Neuron (in vitro differentiated cells): ENCODE results near the gene ZNF106.

Experiments
- H2AFZ ChIP-seq: one replicate; pipeline ENCODE4 v1.6.1; 2013; ENCODE audit warnings: low read depth, mild to moderate bottlenecking, inconsistent platforms, low read length, moderate library complexity
- H3K27me3 ChIP-seq: one replicate; pipeline ENCODE4 v1.6.1; 2013; ENCODE audit warnings: low read length; ENCODE audit not compliant: insufficient read depth
- H3K36me3 ChIP-seq: one replicate; pipeline ENCODE4 v1.6.1; 2013; ENCODE audit warnings: low read length; ENCODE audit not compliant: insufficient read depth
- H3K4me1 ChIP-seq: one replicate; pipeline ENCODE4 v1.6.1; 2013; ENCODE audit warnings: low read length; ENCODE audit not compliant: insufficient read depth
- H3K4me3 ChIP-seq: 2 replicates; pipeline ENCODE4 v1.5.1; 2013; ENCODE audit warnings: mild to moderate bottlenecking, low read length, moderate library complexity
- H3K9me3 ChIP-seq: one replicate; pipeline ENCODE4 v1.6.1; 2013; ENCODE audit warnings: low read length

Gene ZNF106

GRCh38 chr15:42490671-42491538, at the start of gene ZNF106:
ZNF106 (minus strand) TSS chr15:42491141; CDS start chr15:42472289, 18,852 bp downstream.
- Histone ChIP-seq H3K4me3 (peak within 1 kb of the TSS; percentile 90), H3K27me3 (no peaks in the 10 kb centered on the region), H3K9me3 (no peaks in the 10 kb centered on the region)

DNA sequence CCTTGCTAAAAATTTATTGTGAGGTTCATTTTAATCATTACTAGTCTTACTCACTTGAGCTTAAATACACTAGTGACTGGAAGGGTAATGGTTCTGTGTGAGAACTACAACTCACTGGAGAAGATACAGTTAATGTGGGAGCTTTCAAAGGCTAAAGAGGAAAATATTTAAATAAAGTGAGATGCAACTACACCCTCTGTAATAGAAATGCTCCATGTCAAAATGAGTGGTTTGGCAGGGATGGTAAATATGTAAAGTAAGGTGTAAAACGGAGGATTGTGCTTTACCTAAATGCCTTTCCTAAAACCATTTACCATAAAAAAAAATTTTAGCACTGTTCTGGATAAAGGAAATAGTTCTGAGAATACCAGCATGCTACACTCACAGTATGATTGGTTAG, 42.3 kb upstream of the ZNF106 start:
- Histone ChIP-seq H3K36me3 (peaks cover 52% of the 10 kb centered on the region), H3K4me1 (no peaks in the 10 kb centered on the region), H3K9me3 (no peaks in the 10 kb centered on the region), H3K4me3 (no peak overlapping the region), H3K27me3 (no peaks in the 10 kb centered on the region), H2AFZ (no peak overlapping the region)

More at GRCh38 chr15:42490671-42491538, at the start of gene ZNF106:
- Histone ChIP-seq H2AFZ (peak within 1 kb of the TSS; percentile 85), H3K4me1 (peaks cover 7% of the 10 kb centered on the region), H3K36me3 (no peaks in the 10 kb centered on the region)

DNA sequence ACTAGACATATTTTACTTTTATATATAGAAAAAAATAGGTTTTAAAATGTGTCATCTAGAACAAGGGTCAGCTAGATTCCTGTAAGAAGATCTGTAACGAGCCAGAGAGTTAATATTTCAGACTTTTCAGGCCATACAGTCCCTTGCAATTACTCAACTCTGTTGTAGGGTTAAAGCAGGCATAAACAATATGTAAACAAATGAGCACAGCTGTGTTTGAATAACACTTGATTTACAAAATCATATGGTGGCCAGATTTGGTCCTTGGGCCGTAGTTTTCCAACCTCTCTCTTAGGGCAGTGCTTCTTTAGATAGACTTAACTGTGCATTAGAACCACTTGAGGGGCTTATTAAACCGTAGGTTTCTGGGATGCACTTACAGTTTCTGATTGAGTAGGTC, 38.0 kb upstream of the ZNF106 start:
- no peaks in the 10 kb centered on the region for H3K27me3 ChIP-seq
- no peaks in the 10 kb centered on the region for H3K9me3 ChIP-seq
- no peak overlapping the region for H2AFZ ChIP-seq
- H3K4me1 ChIP-seq: no peaks in the 10 kb centered on the region
- peaks cover 49% of the 10 kb centered on the region for H3K36me3 ChIP-seq
- no peak overlapping the region for H3K4me3 ChIP-seq

DNA sequence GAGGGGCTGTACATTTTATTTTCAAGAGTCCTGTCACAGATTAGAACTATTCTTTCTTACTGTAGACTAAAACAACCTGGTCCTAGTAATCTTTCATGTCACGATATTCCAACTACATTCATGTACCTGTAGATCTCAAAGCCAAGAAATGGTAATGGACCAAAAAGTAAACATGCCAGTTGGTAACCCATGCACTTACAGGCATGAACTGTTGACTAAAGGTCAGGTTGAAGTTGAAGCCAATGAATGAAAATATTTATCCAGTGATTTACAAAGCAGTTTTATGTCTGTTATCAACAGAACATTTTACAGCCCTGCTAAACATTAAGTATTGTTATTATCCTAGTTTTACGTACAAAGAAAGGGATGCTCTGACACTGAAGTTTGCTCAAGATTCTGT, 32.4 kb upstream of the ZNF106 start:
- no peaks in the 10 kb centered on the region for H3K27me3 ChIP-seq
- H3K4me1 ChIP-seq: no peaks in the 10 kb centered on the region
- H3K9me3 ChIP-seq: no peaks in the 10 kb centered on the region
- peaks cover 21% of the 10 kb centered on the region for H3K36me3 ChIP-seq
- no peak overlapping the region for H2AFZ ChIP-seq
- H3K4me3 ChIP-seq: no peak overlapping the region

DNA sequence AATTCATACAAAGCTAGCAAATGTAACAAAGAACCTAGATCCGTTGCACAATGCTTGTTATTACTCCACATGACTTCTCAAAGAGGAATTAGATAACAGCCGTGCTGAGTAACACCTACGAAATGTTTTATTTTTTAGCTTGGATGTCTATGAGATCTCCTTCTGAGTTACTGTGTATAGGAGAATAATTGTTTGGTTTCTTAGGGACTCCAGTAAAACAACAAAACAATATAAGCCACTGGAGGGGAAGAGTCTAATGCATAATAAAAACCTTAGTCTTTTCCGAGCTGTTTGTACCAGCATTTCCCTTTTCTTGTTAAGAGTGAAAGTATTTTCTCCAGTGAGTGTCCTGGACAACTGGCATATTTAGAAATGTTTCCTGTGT, 20.1 kb upstream of the ZNF106 start:
- H3K27me3 ChIP-seq: no peaks in the 10 kb centered on the region
- no peaks in the 10 kb centered on the region for H3K4me1 ChIP-seq
- H3K36me3 ChIP-seq: peaks cover 23% of the 10 kb centered on the region
- H3K4me3 ChIP-seq: no peak overlapping the region
- H3K9me3 ChIP-seq: no peaks in the 10 kb centered on the region
- H2AFZ ChIP-seq: no peak overlapping the region

GRCh38 chr15:42510258-42511006, 19.5 kb upstream of the ZNF106 start:
- no peaks in the 10 kb centered on the region for H3K4me1 ChIP-seq
- H3K27me3 ChIP-seq: no peaks in the 10 kb centered on the region
- H3K4me3 ChIP-seq: no peak overlapping the region
- H3K36me3 ChIP-seq: peaks cover 17% of the 10 kb centered on the region
- H2AFZ ChIP-seq: no peak overlapping the region
- no peaks in the 10 kb centered on the region for H3K9me3 ChIP-seq

GRCh38 chr15:42508263-42508690, 17.3 kb upstream of the ZNF106 start:
- Histone ChIP-seq H2AFZ (no peak overlapping the region), H3K4me1 (no peaks in the 10 kb centered on the region), H3K27me3 (no peaks in the 10 kb centered on the region), H3K36me3 (peaks cover 7% of the 10 kb centered on the region), H3K4me3 (no peak overlapping the region), H3K9me3 (no peaks in the 10 kb centered on the region)

GRCh38 chr15:42507514-42507913, 16.6 kb upstream of the ZNF106 start:
- no peaks in the 10 kb centered on the region for H3K9me3 ChIP-seq
- H3K36me3 ChIP-seq: peaks cover under 1% of the 10 kb centered on the region
- no peak overlapping the region for H3K4me3 ChIP-seq
- no peaks in the 10 kb centered on the region for H3K27me3 ChIP-seq
- H2AFZ ChIP-seq: no peak overlapping the region
- no peaks in the 10 kb centered on the region for H3K4me1 ChIP-seq

- H2AFZ ChIP-seq: no peak overlapping the region
- H3K4me3 ChIP-seq: no peak overlapping the region
- no peaks in the 10 kb centered on the region for H3K36me3 ChIP-seq
- H3K4me1 ChIP-seq: no peaks in the 10 kb centered on the region
- no peaks in the 10 kb centered on the region for H3K9me3 ChIP-seq
- H3K27me3 ChIP-seq: no peaks in the 10 kb centered on the region
Measured at GRCh38 chr15:42504631-42505030, 13.7 kb upstream of the ZNF106 start.

GRCh38 chr15:42503825-42504224, 12.9 kb upstream of the ZNF106 start:
- H2AFZ ChIP-seq: no peak overlapping the region
- H3K27me3 ChIP-seq: no peaks in the 10 kb centered on the region
- no peaks in the 10 kb centered on the region for H3K36me3 ChIP-seq
- H3K4me1 ChIP-seq: no peaks in the 10 kb centered on the region
- H3K4me3 ChIP-seq: no peak overlapping the region
- H3K9me3 ChIP-seq: no peaks in the 10 kb centered on the region

DNA sequence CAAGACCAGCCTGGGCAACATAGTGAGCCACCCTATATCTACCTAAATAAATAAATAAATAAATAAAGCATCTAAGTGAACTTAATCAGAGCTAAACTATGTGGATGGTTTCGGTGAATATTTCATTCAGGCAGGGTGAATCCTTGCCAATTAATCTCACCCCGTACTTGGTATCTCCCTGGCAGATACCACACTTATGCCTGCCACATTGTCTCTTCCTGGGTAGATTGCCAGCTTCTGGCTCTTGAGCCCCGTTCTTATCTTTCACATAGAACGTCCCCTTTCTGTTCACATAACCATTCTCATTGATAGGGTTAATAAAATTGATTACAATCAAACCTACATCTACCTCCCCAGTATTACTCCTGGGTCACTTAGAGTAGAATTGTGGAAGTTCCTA, 11.5 kb upstream of the ZNF106 start:
- no peaks in the 10 kb centered on the region for H3K36me3 ChIP-seq
- H3K4me1 ChIP-seq: no peaks in the 10 kb centered on the region
- no peaks in the 10 kb centered on the region for H3K27me3 ChIP-seq
- H2AFZ ChIP-seq: no peak overlapping the region
- no peak overlapping the region for H3K4me3 ChIP-seq
- no peaks in the 10 kb centered on the region for H3K9me3 ChIP-seq

DNA sequence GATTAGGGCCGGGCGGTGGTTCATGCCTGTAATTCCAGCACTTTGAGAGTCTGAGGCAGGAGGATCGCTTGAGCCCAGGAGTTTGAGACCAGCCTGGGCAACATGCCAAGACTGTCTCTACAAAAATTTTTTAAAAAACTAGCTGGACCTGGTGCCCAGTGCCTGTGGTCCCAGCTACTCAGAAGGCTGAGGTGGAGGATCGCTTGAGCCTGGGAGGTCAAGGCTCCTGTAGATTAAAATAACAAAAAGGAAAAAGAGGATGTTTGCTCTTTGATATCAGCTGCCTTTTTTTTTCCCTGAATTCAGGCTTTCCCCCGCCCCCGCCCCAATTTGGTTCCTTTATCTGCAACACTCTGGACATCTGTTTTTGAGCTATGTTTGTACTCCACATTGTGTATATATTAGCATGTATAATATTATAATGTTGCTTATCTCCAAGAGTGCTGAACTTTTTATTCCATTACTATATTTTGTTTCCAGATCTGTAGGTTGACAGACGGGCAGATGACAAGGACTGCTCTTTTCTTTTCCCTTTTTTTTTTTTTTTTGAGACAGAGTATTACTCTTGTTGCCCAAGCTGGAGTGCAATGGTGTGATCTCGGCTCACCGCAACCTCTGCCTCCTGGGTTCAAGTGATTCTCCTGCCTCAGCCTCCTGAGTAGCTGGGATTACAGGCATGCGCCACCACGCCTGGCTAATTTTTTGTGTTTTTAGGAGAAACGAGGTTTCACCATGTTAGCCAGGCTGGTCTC, 9.1 kb upstream of the ZNF106 start:
- H3K27me3 ChIP-seq: no peaks in the 10 kb centered on the region
- no peak overlapping the region for H3K4me3 ChIP-seq
- peaks cover 6% of the 10 kb centered on the region for H3K4me1 ChIP-seq
- no peak overlapping the region for H2AFZ ChIP-seq
- H3K9me3 ChIP-seq: no peaks in the 10 kb centered on the region
- H3K36me3 ChIP-seq: no peaks in the 10 kb centered on the region
